Measurements from ENCODE around the gene SYT1.

DNA sequence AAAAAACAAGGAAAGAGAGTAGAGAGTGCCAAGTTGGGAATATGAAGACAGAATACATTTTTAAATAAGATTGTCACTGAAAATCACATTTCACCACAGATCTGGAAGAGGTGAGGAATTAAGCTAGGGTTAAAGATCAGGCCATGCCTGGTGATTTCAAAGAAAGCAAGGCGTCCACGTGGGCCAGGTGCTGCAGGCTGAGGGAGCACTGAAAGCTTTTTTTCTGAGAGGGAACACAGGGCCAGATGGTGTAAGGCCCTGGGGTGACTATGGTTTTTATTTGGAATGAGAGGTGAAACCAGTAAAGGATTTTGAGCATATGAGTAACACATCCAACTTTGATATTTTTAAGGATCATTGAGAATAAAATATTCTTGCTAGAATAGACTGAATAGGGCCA is 20.9 kb downstream of the SYT1 start:
- TF ChIP-seq FOXK2 (IDR thresholded peaks at IDR 0.05) = no peak
- TF ChIP-seq SP1 (IDR thresholded peaks at IDR 0.05) = no peak
- TF ChIP-seq LEF1 (IDR thresholded peaks at IDR 0.05; ENCODE audit: borderline replicate concordance) = no peak
- no peak for TF ChIP-seq BHLHE40 (IDR thresholded peaks at IDR 0.05; ENCODE audit: borderline replicate concordance)
- TF ChIP-seq HDGF (IDR thresholded peaks at IDR 0.05; ENCODE audit: borderline replicate concordance) = no peak
- TF ChIP-seq SUZ12 (IDR thresholded peaks at IDR 0.05) = no peak
- TF ChIP-seq ARNT (IDR thresholded peaks at IDR 0.05) = no peak
- no peak for TF ChIP-seq FOXM1 (IDR thresholded peaks at IDR 0.05; ENCODE audit: borderline replicate concordance)
- no peak for TF ChIP-seq L3MBTL2 (conservative IDR thresholded peaks at IDR 0.05)
- TF ChIP-seq TARDBP (IDR thresholded peaks at IDR 0.05) = no peak
- TF ChIP-seq NFRKB (IDR thresholded peaks at IDR 0.05) = no peak
- TF ChIP-seq FOXA1 (IDR thresholded peaks at IDR 0.05) = no peak
